Colonic mucosa (tissue), 4 donors: ENCODE data around the gene PCED1B. TPM values are rescaled to one million over a fixed set of nuclear protein-coding genes. Genes with fewer than 3 reads are reported as not detected.

Source experiments
- DNase-seq: peaks from one replicate; pipeline ENCODE4 v3.0.0-alpha.2; 2020
- H3K27ac ChIP-seq: fragments of 200-600 bp; one replicate; pipeline ENCODE4 v1.8.0; 2021
- H3K27me3 ChIP-seq: fragments of 200-600 bp; one replicate; pipeline ENCODE4 v1.8.0; 2021
- H3K36me3 ChIP-seq: fragments of 200-600 bp; one replicate; pipeline ENCODE4 v1.8.0; 2021
- H3K4me1 ChIP-seq: fragments of 200-600 bp; one replicate; pipeline ENCODE4 v1.8.0; 2021; ENCODE audit warnings: mild to moderate bottlenecking
- H3K4me3 ChIP-seq: fragments of 200-600 bp; one replicate; pipeline ENCODE4 v1.8.0; 2021
- H3K9ac ChIP-seq, 2 donors: one replicate each; pipeline ENCODE4 v1.7.0; 2013; ENCODE audit warnings: control low read depth in 2 of 2, low read depth in 2 of 2, low read length in 2 of 2
- H3K9me3 ChIP-seq: fragments of 200-600 bp; one replicate; pipeline ENCODE4 v1.8.0; 2021
- CTCF ChIP-seq: fragments of 200-600 bp; IDR thresholded peaks from one replicate; pipeline ENCODE4 v1.8.0; 2022; ENCODE audit warnings: antibody characterized with exemption, mild to moderate bottlenecking
- intact Hi-C: fragments of 100-400 bp; cut with DNase I; formaldehyde crosslinking; loops from one replicate; pipeline ENCODE4 v1.14.1; 2022
- total RNA-seq, 2 donors: library from RNA; stranded (reverse); fragmentation: NEBNext Ultra II Directional in 1 of 2; extraction: Animal tissue kit (Norgen Biotek cat#: 25700) in 1 of 2; gene quantifications; one replicate each; pipeline ENCODE4 v1.2.1, GENCODE V29; 2021
- donor health status: healthy.
- donor health status: DM: no; HTN: no; CAD: no.
- donor health status: DM: no; HTN: no; CAD: no.

PCED1B gene
- total RNA-seq, 2 donors from 2014 or later: 1.8 to 2.1 TPM

- Histone ChIP-seq H3K4me1 (no peaks in the 10 kb centered on the region), H3K27me3 (no peaks in the 10 kb centered on the region), H3K9ac (no peak overlapping the region), H3K36me3 (no peaks in the 10 kb centered on the region), H3K9me3 (no peaks in the 10 kb centered on the region), H3K27ac (no peak overlapping the region), H3K4me3 (no peak overlapping the region)
- intact Hi-C loops: no loop called here
- no peak for TF ChIP-seq CTCF
- DNase-seq: no peak
These were observed 65.3 kb downstream of the PCED1B start for GRCh38 chr12:47144769-47145168.

- DNase-seq: no peak
- no peak overlapping the region for H3K4me3 ChIP-seq
- no peak overlapping the region for H3K27ac ChIP-seq
- no peaks in the 10 kb centered on the region for H3K36me3 ChIP-seq
- H3K9ac ChIP-seq: no peak overlapping the region
- H3K9me3 ChIP-seq: no peaks in the 10 kb centered on the region
- no peaks in the 10 kb centered on the region for H3K4me1 ChIP-seq
- intact Hi-C loops: no loop called here
- no peaks in the 10 kb centered on the region for H3K27me3 ChIP-seq
- no peak for TF ChIP-seq CTCF
These were observed 65.8 kb downstream of the PCED1B start for GRCh38 chr12:47145188-47145587.

DNA sequence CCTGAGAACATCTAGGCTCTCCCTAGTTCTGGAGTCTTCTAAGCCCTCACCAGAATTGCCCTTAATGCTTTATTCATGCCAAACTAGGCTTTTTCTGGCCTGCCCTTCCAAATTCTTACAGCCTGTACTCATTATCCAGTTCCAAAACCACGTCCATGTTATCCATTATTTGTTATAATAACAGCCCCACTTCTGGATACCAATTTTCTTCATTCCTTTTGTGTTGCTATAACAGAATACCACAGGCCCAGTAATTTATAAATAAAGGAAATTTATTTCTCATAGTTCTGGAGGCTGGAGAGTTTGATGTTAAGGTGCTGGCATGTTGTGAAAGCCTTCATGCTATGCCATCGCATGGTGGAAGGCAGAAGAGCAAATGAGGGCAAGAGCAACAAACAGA lies 68.3 kb downstream of the PCED1B start:
- H3K27ac ChIP-seq: no peak overlapping the region
- no peak for DNase-seq
- no peak overlapping the region for H3K4me3 ChIP-seq
- no peak for TF ChIP-seq CTCF
- H3K36me3 ChIP-seq: no peaks in the 10 kb centered on the region
- no peak overlapping the region for H3K9ac ChIP-seq
- H3K9me3 ChIP-seq: no peaks in the 10 kb centered on the region
- no peaks in the 10 kb centered on the region for H3K4me1 ChIP-seq
- H3K27me3 ChIP-seq: no peaks in the 10 kb centered on the region
- intact Hi-C loops: no loop called here

GRCh38 chr12:47149146-47149545 lies 69.7 kb downstream of the PCED1B start:
- Histone ChIP-seq H3K27me3 (no peaks in the 10 kb centered on the region), H3K4me1 (no peaks in the 10 kb centered on the region), H3K36me3 (no peaks in the 10 kb centered on the region), H3K4me3 (no peak overlapping the region), H3K9ac (no peak overlapping the region), H3K9me3 (no peaks in the 10 kb centered on the region), H3K27ac (no peak overlapping the region)
- no peak for TF ChIP-seq CTCF
- no peak for DNase-seq
- intact Hi-C loops: no loop called here

GRCh38 chr12:47152095-47152494 lies 72.7 kb downstream of the PCED1B start:
- intact Hi-C loops: no loop called here
- Histone ChIP-seq H3K4me1 (no peaks in the 10 kb centered on the region), H3K27ac (no peak overlapping the region)

More at GRCh38 chr12:47152095-47152494, 72.7 kb downstream of the PCED1B start:
- Histone ChIP-seq H3K36me3 (no peaks in the 10 kb centered on the region), H3K27me3 (no peaks in the 10 kb centered on the region), H3K9me3 (no peaks in the 10 kb centered on the region), H3K9ac (no peak overlapping the region), H3K4me3 (no peak overlapping the region)
- TF ChIP-seq CTCF: no peak
- DNase-seq: no peak
